ENCODE measurements around the gene PLEKHG3. TPM values are rescaled to one million over a fixed set of nuclear protein-coding genes. Genes with fewer than 3 reads are reported as not detected.

The PLEKHG3 gene
- total and polyA plus RNA-seq, 2 of the 4 experiments (the other 2 are of a cell fraction) = 8.2 to 8.4 TPM

- no peak for ATAC-seq (ENCODE audit: low read depth)
- intact Hi-C loops (cut with micrococcal nuclease) (no loop called here), dilution Hi-C loops (cut with HindIII; ENCODE audit: low sequenced_read_pairs, unreplicated experiment) (no loop called here), in situ Hi-C loops (cut with MboI; ENCODE audit: low sequenced_read_pairs) (no loop called here)
- TF ChIP-seq BHLHE40 (IDR thresholded peaks at IDR 0.05; ENCODE audit: low read depth, low read length) = no peak
- Histone ChIP-seq H3K56ac (ENCODE audit: extremely low read depth, insufficient read depth, low read length) (no peak overlapping the region), H3K9ac (ENCODE audit: low read depth, low read length) (no peak overlapping the region), H3K79me1 (ENCODE audit: low read depth in 1 of 2, low read length in 2 of 2) (no peaks in the 10 kb centered on the region), H3K4me2 (ENCODE audit: low read depth, low read length) (no peak overlapping the region), H3K36me3 (ENCODE audit: control insufficient read depth, insufficient read depth, low read length) (no peaks in the 10 kb centered on the region), H3K27ac (ENCODE audit: insufficient read depth, low read length) (no peak overlapping the region), H4K91ac (ENCODE audit: insufficient read depth, low read depth, low read length) (no peak overlapping the region), H3K4me1 (ENCODE audit: control insufficient read depth, insufficient read depth, low read length) (peaks cover 9% of the 10 kb centered on the region), H3K4me3 (ENCODE audit: insufficient read depth, low read depth, low read length) (no peak overlapping the region), H3K9me3 (ENCODE audit: control insufficient read depth, insufficient read depth, low read length) (no peaks in the 10 kb centered on the region), H3K27me3 (ENCODE audit: control insufficient read depth, insufficient read depth, low read length) (no peaks in the 10 kb centered on the region; the same call in 1 of the 2 replicates), H2BK5ac (ENCODE audit: low read depth, low read length, poor library complexity, severe bottlenecking) (no peak overlapping the region), H2BK120ac (ENCODE audit: low read depth, low read length) (no peak overlapping the region), H4K20me1 (ENCODE audit: insufficient read depth, low read length) (no peaks in the 10 kb centered on the region), H2AK5ac (ENCODE audit: low read depth, low read length) (no peak overlapping the region), H3K4ac (ENCODE audit: low read depth, low read length) (no peak overlapping the region), H4K5ac (ENCODE audit: low read depth, low read length) (no peak overlapping the region), H3K9me1 (ENCODE audit: insufficient read depth, low read length) (no peaks in the 10 kb centered on the region), H2AK9ac (replicated peaks; ENCODE audit: low read depth, low read length, poor library complexity) (no peak overlapping the region), H4K8ac (ENCODE audit: low read depth in 2 of 2, low read length in 2 of 2) (no peak overlapping the region), H2BK15ac (ENCODE audit: low read depth, low read length) (no peak overlapping the region), H2AFZ (replicated peaks; ENCODE audit: low read length, poor library complexity) (no peak overlapping the region), H3K18ac (ENCODE audit: low read depth, low read length) (no peak overlapping the region), H3K14ac (replicated peaks; ENCODE audit: low read depth, low read length) (no peak overlapping the region), H2BK20ac (ENCODE audit: low read depth, low read length) (no peak overlapping the region), H3K23ac (ENCODE audit: low read depth, low read length) (no peak overlapping the region)
- DNase-seq = no peak
- POLR2A ChIA-PET (ENCODE audit: unreplicated experiment) = no interaction called here
- CTCF ChIA-PET = no interaction called here
- WGBS, 2 experiments (ENCODE audit: extremely low coverage in 2 of 2, insufficient read length in 1 of 2) = 92% methylated on average over 4 of the region's 6 CpGs; no CpG with 5 or more reads in 1 of the 2 experiments
- no TSS peak for BruUV-seq (replicated peaks)
Observed at GRCh38 chr14:64787619-64788018, 83.4 kb downstream of the PLEKHG3 start.
